Smooth muscle cell (in vitro differentiated cells): ENCODE measurements around the gene NCAM1. TPM values are rescaled to one million over a fixed set of nuclear protein-coding genes. Genes with fewer than 3 reads are reported as not detected.

Source experiments
- DNase-seq: peaks from one replicate; lab custom pipeline; 2025; ENCODE audit not compliant: unreplicated experiment; lab: John Stamatoyannopoulos, UW
- H2AFZ ChIP-seq: fragments of 200-600 bp; sonication (generic); 2 replicates; pipeline ENCODE4 v1.6.0; 2016; ENCODE audit warnings: antibody characterized with exemption, low read depth, mild to moderate bottlenecking
- H3F3A ChIP-seq: fragments of 200-600 bp; sonication (generic); 2 replicates; pipeline ENCODE4 v1.6.0; 2017; ENCODE audit warnings: antibody characterized with exemption, low read depth
- H3K27ac ChIP-seq: fragments of 200-600 bp; sonication (generic); 2 replicates; pipeline ENCODE4 v1.5.1; 2016; ENCODE audit warnings: low read depth, mild to moderate bottlenecking
- H3K27me3 ChIP-seq: fragments of 200-600 bp; sonication (generic); 2 replicates; pipeline ENCODE4 v1.6.1; 2016; ENCODE audit warnings: low read depth, mild to moderate bottlenecking
- H3K36me3 ChIP-seq: fragments of 200-600 bp; sonication (generic); 2 replicates; pipeline ENCODE4 v1.5.1; 2016; ENCODE audit warnings: low read depth
- H3K4me1 ChIP-seq: fragments of 200-600 bp; sonication (generic); 2 replicates; pipeline ENCODE4 v1.5.1; 2016; ENCODE audit warnings: low read depth
- H3K4me2 ChIP-seq: fragments of 200-600 bp; sonication (generic); 2 replicates; pipeline ENCODE4 v1.6.0; 2016; ENCODE audit warnings: mild to moderate bottlenecking
- H3K4me3 ChIP-seq: fragments of 200-600 bp; sonication (generic); 2 replicates; pipeline ENCODE4 v1.5.1; 2016; ENCODE audit warnings: mild to moderate bottlenecking
- H3K79me2 ChIP-seq: fragments of 200-600 bp; sonication (generic); 2 replicates; pipeline ENCODE4 v1.6.0; 2016; ENCODE audit warnings: low read depth, mild to moderate bottlenecking
- H3K9ac ChIP-seq: fragments of 200-600 bp; sonication (generic); 2 replicates; pipeline ENCODE4 v1.6.0; 2016; ENCODE audit warnings: low read depth
- H3K9me3 ChIP-seq: fragments of 200-600 bp; sonication (generic); replicated peaks from 2 replicates; pipeline ENCODE4 v1.5.1; 2016; ENCODE audit warnings: low read depth
- H4K20me1 ChIP-seq: fragments of 200-600 bp; sonication (generic); 2 replicates; pipeline ENCODE4 v1.6.0; 2016; ENCODE audit warnings: low read depth
- CTCF ChIP-seq: fragments of 200-600 bp; sonication (generic); IDR thresholded peaks from 2 replicates; pipeline ENCODE4 v1.5.1; 2017; ENCODE audit warnings: borderline replicate concordance, mild to moderate bottlenecking, antibody characterized with exemption; ENCODE audit not compliant: insufficient read depth, poor library complexity, severe bottlenecking
- WGBS: methylation state at CpG from one replicate; pipeline ENCODE4 v1.1.7; 2016; ENCODE audit warnings: low lambda C conversion rate; 5-methylcytosine and 5-hydroxymethylcytosine counted together
- polyA plus RNA-seq: library from polyadenylated mRNA; unstranded; fragments of >200 nt; fragmentation: Nextera tagmentation; extraction: Ambion mirVana; gene quantifications from 2 replicates; pipeline ENCODE4 v1.2.1, GENCODE V29; 2016
- total RNA-seq: library from RNA; depleted of rRNA; stranded (reverse); fragments of >200 nt; gene quantifications from 2 replicates; pipeline ENCODE4 v1.2.3, GENCODE V29; 2014

Gene NCAM1
- total and polyA plus RNA-seq, 2 experiments from 2014 or later, result 8.1 to 12.0 TPM

GRCh38 chr11:113192121-113192925, 231.1 kb downstream of the NCAM1 start:
- Histone ChIP-seq H3K27me3 (no peaks in the 10 kb centered on the region), H3K4me2 (no peak overlapping the region), H3K36me3 (no peaks in the 10 kb centered on the region), H3K9ac (no peak overlapping the region), H2AFZ (no peak overlapping the region), H3K4me3 (no peak overlapping the region), H3K27ac (no peak overlapping the region), H3K9me3 (no peaks in the 10 kb centered on the region), H3F3A (no peaks in the 10 kb centered on the region), H4K20me1 (no peaks in the 10 kb centered on the region), H3K4me1 (peaks cover 14% of the 10 kb centered on the region), H3K79me2 (no peaks in the 10 kb centered on the region)
- no peak for TF ChIP-seq CTCF
- 28% methylated on average over 8 of the region's 8 CpGs for WGBS
- no peak for DNase-seq

- 72% methylated on average over 7 of the region's 7 CpGs for WGBS
- no peak overlapping the region for H3K27ac ChIP-seq
- H3F3A ChIP-seq, result no peaks in the 10 kb centered on the region
- H3K79me2 ChIP-seq, result no peaks in the 10 kb centered on the region
- no peak overlapping the region for H3K4me2 ChIP-seq
- no peaks in the 10 kb centered on the region for H3K27me3 ChIP-seq
- TF ChIP-seq CTCF, result no peak
- no peak overlapping the region for H3K4me3 ChIP-seq
- peaks cover 14% of the 10 kb centered on the region for H3K4me1 ChIP-seq
- H2AFZ ChIP-seq, result no peak overlapping the region
- DNase-seq, result no peak
- H3K36me3 ChIP-seq, result no peaks in the 10 kb centered on the region
- no peaks in the 10 kb centered on the region for H4K20me1 ChIP-seq
- no peak overlapping the region for H3K9ac ChIP-seq
- no peaks in the 10 kb centered on the region for H3K9me3 ChIP-seq
Measured at GRCh38 chr11:113193016-113193415, 231.8 kb downstream of the NCAM1 start.

- Histone ChIP-seq H4K20me1 (no peaks in the 10 kb centered on the region), H2AFZ (no peak overlapping the region), H3K27ac (no peak overlapping the region), H3K36me3 (no peaks in the 10 kb centered on the region), H3F3A (no peaks in the 10 kb centered on the region), H3K4me2 (no peak overlapping the region), H3K79me2 (no peaks in the 10 kb centered on the region), H3K4me1 (peaks cover 16% of the 10 kb centered on the region), H3K27me3 (no peaks in the 10 kb centered on the region), H3K9ac (no peak overlapping the region), H3K9me3 (no peaks in the 10 kb centered on the region), H3K4me3 (no peak overlapping the region)
- 78% methylated on average over 5 of the region's 5 CpGs for WGBS
- no peak for DNase-seq
- no peak for TF ChIP-seq CTCF
Measured at GRCh38 chr11:113193946-113194345, 232.7 kb downstream of the NCAM1 start.

GRCh38 chr11:113195728-113196127, 234.5 kb downstream of the NCAM1 start:
- DNase-seq, result no peak
- H3K4me2 ChIP-seq, result no peak overlapping the region
- H3K27ac ChIP-seq, result no peak overlapping the region
- no peak overlapping the region for H2AFZ ChIP-seq
- H3K9me3 ChIP-seq, result no peaks in the 10 kb centered on the region
- TF ChIP-seq CTCF, result no peak
- H3K79me2 ChIP-seq, result no peaks in the 10 kb centered on the region
- no peak overlapping the region for H3K4me3 ChIP-seq
- H3K27me3 ChIP-seq, result no peaks in the 10 kb centered on the region
- H3K4me1 ChIP-seq, result peaks cover 27% of the 10 kb centered on the region
- H3K36me3 ChIP-seq, result no peaks in the 10 kb centered on the region
- no peaks in the 10 kb centered on the region for H4K20me1 ChIP-seq
- no peaks in the 10 kb centered on the region for H3F3A ChIP-seq
- 96% methylated on average over 3 of the region's 3 CpGs for WGBS
- no peak overlapping the region for H3K9ac ChIP-seq
